ENCODE data around the gene RPS18.
"Not testable (repeated sequence)": the region's sequence is repeated elsewhere in the genome, so short reads cannot be mapped to it uniquely, and the experiment has no call there.

The RPS18 gene
- total RNA-seq = 1,408 to 2,043 reads per million in 2 donors

GRCh38 chr6:33271468-33272274 lies at the start of gene RPS18, which contains the start of gene VPS52:
Gene RPS18 (plus strand): TSS chr6:33272075. CDS start chr6:33272120, 45 bp downstream.
Gene VPS52 (minus strand): TSS chr6:33271876. CDS start chr6:33271675, 201 bp downstream.
- DNase-seq = peak; percentile 69 to 99 (median 89)

DNA sequence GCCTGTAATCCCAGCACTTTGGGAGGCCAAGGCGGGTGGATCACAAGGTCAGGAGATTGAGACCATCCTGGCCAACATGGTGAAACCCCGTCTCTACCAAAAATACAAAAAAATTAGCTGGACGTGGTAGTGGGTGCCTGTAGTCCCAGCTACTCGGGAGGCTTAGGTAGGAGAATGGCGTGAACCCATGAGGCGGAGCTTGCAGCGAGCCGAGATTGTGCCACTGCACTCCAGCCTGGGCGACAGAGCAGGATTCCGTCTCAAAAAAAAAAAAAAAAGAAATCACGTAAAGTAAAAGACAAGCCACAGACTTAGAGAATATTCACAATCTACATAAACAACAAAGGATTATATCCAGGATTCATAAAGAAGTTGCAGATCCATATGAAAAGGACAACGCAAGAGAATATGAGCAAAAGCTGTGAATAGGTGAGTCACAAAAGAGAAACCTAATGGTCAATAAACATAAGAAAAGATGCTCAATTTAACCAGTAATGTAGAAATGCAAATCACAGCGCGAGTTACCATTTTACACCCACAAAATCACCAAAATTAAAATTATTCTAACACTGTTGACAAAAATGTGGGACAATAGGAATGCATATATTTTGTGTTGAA lies 45.3 kb upstream of the RPS18 start:
- DNase-seq = not testable (repeated sequence)

DNA sequence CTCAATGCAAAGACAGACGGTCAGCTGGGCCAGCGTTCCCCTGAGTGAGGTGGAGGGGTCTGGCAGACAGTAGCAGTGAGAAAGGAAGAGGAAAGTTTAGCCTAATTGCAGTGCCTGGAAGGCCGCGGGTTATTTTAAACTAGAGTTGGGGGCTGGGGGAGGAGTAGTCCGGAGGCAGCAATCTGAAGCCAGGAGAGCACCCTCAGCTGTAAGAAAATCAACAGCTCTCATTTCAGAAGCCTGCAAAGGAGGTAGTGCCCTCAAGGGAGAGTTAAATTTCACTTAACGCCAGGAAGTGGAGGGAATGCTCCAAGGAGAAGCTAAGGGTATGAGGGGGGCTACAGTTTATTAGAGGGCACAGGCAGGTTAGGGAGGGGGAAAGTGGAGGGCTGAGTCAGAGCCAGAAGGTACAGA lies 36.6 kb upstream of the RPS18 start:
- DNase-seq = no peak

DNA sequence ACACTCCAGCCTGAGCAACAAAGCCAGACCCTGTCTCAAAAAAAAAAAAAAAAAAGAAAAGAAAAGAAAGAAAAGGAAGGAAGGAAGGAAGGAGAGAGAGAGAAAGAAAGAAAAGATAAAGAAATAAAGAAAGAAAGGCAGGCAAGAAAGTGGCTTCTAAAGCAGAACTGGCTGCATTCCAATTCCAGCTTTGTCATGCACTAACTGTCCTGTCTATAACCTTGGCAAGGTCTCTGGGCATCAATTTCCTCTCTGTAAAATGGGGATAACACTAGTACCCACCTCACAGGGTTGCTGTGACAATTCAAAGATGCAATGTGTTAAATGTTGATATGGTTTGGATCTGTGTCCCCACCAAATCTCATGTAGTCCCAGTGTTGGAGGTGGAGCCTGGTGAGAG lies 35.5 kb upstream of the RPS18 start:
- no peak for DNase-seq

DNA sequence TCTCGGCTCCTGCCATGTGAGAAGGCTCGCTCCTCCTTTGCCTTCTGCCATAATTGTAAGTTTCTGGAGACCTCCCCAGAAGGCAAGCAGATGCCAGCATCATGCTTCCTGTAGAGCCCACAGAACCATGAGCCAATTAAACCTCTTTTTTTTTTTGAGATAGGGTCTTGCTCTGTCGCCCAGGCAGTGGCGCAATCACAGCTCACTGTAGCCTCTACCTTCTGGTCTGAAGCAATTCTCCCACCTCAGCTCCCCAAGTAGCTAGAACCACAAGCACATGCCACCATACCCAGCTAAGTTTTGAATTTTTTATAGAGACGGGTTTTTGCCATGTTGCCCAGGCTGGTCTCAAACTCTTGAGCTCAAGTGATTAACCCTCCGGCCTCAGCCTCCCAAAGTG lies 35.0 kb upstream of the RPS18 start:
- no peak for DNase-seq

DNA sequence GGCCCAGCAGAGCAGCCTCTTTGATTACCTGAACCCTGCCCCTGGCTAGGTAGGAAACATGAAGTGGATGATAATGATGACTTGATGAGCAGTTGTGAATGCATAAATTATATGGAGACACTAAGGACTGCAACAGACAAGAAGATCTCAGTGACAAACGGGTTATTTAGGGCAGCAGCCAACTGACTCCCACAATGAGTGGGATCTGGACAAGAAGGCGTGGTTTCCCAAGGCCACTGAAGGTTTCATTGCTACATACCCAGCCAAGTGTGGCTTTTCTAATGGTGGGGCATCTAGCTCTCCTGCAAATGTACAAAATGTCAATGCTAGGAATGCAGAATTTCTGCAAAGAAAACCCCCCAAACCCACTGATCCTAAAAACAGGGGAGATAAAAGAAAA lies 34.1 kb upstream of the RPS18 start:
- DNase-seq = no peak

DNA sequence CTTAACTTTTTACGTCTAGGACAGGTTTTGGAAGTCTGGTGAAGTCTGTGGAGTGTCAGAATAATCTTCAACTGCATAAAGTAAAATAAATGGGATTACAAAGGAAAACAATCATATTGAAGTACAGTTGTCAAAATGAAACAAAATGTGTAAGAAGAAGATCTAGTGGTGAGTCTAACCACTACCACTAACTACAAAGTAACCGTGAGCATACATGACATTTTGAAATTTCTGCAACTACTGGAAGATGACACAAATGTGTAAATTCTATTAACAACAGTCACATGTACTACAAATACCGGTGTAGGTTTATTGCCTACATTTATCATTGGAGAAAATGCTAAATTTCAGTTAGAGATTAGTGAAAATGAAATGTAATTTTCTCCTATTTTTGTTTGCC lies 29.9 kb upstream of the RPS18 start:
- peak in 1 of 5 experiments; percentile 83 for DNase-seq

- DNase-seq = no peak
Observed at GRCh38 chr6:33243476-33243875, 28.4 kb upstream of the RPS18 start.

- DNase-seq = peak; percentile 76 to 91 (median 83)
Observed at GRCh38 chr6:33247977-33248642, 23.8 kb upstream of the RPS18 start.

GRCh38 chr6:33248643-33248931 lies 23.3 kb upstream of the RPS18 start:
- DNase-seq = peak in 1 of 5 experiments; percentile 19

GRCh38 chr6:33248932-33249731 lies 22.7 kb upstream of the RPS18 start:
- peak; percentile 87 to 99 (median 93) for DNase-seq

- peak in 1 of 5 experiments; percentile 22 for DNase-seq
Observed at GRCh38 chr6:33249732-33250630, 21.9 kb upstream of the RPS18 start.

DNA sequence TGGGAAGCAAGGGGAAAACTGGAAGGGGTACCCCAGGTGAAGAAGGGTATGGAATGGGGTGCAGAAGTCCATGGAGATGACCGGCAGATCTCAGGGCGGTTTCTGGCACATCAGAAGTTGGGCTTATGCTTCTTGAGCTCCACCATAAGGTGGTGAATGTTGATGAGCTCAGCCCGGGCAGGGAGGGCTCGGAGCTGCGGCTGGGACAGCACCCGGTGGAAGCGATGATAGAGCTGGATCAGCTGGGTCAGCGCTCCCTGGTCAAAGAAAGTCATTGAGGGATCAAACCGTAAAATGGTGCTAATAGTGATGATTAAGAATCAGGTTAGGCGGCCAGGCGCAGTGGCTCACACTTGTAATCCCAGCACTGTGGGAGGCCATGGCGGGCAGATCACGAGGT lies 21.1 kb upstream of the RPS18 start:
- DNase-seq = no peak

DNA sequence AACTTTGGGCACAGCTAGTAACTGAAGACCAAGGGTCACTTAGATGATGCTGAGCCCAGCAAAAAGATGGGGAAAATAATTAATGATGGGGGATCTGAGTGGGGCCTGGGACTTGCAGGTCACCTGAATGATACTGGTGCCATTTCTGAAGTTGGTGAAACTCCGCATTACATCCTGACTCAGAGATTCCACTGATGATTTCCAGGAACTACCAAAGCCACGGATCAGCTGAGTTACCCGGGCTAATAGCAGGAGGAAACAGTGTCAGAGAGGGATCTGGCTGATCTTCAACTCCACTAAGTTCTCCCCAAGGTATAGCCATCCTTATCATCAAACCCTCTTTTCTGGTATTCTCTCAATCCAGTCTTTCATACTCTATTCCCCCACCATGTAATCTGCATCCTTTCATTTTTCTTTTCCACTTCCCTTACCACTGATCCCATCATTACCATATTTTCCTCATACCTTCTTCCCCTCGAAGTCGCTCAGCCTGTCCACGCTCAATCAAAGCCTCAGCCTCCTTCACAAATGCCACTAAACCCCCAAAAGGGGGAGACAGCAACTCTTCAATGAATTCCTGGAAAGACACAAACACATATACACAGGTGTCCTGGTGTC lies 20.4 kb upstream of the RPS18 start:
- no peak for DNase-seq

GRCh38 chr6:33252759-33253158 lies 19.1 kb upstream of the RPS18 start:
- DNase-seq = no peak

DNA sequence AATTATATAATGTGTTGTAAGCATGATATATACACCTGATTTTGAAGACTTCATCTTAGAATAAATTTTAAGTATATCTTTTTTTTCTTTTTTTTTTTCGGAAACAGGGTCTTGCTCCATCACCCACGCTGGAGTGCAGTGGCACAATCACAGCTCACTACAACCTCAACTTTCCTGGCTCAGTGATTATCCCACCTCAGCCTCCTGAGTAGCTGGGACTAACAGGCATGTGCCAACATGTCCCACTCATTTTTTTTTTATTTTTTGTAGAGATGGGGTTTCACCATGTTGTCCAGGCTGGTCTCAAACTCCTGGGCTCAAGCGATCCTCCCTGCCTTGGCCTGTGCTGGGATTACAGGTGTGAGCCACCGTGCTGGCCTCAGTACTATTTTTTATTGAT lies 17.3 kb upstream of the RPS18 start:
- DNase-seq = no peak

DNA sequence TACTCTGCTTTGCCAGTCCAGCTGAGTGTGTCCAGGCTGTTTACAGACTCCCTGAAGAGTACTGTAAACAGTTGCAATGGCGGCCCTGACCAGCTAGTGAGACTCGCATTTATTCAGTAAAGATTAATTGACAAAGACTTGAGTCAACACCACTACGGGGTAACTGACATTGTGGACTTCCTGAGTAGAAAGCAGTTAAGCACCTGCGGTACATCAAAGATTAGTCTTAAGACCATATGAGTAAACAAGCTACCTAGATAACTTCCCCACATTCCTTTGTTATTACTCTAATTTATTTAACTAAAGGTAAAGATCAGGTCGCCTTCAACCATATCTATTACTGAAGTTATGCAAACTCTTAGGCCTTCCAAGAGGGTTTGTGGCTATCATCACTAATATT lies 12.8 kb upstream of the RPS18 start:
- no peak for DNase-seq

DNA sequence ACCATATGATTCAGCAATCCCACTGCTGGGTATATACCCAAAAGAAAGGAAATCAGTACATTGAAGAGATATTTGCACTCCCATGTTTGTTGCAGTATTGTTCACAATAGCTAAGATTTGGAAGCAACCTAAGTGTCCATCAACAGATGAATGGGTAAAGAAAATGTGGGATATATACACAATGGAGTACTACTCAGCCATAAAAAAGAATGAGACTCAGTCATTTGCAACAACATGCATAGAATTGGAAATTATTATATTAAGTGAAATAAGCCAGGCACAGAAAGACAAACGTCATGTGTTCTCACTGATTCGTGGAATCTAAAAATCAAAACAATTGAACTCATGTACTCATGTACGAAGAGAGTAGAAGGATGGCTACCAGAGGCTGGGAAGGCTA lies 9.4 kb upstream of the RPS18 start:
- DNase-seq = not testable (repeated sequence)

DNA sequence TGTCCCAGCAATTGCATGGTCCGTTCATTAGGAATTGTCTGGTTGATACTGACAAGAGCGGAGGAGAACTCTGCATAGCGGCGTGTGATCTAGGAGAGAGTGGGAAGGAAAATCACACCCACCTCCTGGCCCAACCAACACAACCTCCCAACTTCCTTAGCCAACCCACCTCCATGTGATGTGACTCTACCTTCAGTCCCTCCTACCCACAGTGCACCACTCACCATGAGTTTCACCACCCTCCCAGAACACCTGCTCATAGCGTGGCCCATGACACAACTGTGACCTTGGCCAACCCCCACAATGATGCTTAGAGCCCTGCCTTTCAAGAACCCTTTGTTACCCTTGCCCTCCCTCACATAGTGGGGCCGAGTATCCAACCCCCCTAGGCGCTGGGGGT lies 7.9 kb upstream of the RPS18 start:
- DNase-seq = no peak

DNA sequence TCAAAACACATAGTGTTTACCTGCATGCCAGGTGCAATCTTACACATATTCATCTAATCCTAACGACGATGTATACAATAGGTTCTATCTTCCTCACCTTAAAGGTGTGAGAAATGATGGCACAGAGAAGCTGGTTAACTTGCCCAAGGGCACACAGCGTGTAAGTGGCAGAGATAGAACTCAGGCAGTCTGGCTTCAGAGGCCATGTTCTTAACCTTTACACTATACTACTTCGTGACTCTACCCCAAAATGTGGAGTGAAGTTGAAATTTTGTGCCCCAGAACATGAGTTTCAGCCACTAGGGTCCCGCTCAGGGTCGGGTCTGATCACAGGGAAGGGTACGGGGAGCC lies 783 bp upstream of the RPS18 start:
- no peak for DNase-seq

All from T-helper 2 cell (primary cell).